ENCODE data around the gene HJV. TPM values are rescaled to one million over a fixed set of nuclear protein-coding genes. Genes with fewer than 3 reads are reported as not detected.

Gene HJV
- total and polyA plus RNA-seq, 2 of the 13 experiments (the other 11 are each of a cell fraction or from before 2014, with no cell fraction given) = 0.18 TPM; not detected in 1

DNA sequence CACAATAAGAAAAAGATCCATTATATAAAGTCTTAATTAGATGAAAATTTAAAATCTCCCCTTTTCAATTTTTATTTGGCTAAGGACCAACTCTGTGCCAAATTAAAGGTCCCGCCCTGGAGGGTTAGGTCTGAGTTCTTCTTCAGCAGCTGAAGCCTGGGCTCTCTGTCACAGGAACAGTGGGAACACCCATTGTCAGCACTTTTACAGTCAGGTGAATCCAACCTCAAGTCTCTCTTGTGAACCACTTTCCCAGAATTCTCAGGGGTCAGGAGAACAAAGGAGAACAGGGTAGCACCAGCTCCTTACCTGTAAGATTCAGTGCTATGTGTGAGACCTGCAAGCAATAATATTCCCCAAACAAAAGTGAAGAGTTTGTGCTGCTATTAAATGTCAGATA, 25.1 kb upstream of the HJV start:
- Histone ChIP-seq H3K79me2 (ENCODE audit: insufficient read depth, low read length) (no peaks in the 10 kb centered on the region), H3K9ac (ENCODE audit: insufficient read depth, low read depth, low read length) (no peak overlapping the region), H3K4me3 (replicated peaks in 1 of 3; ENCODE audit: insufficient read depth in 1 of 3, low read depth in 2 of 3, low read length in 3 of 3) (no peak overlapping the region), H2AFZ (ENCODE audit: low read length) (no peak overlapping the region), H3K27me3 (ENCODE audit: control insufficient read depth in 1 of 2, insufficient read depth in 2 of 2, low read length in 2 of 2) (no peaks in the 10 kb centered on the region), H3K9me3 (ENCODE audit: low read length) (no peaks in the 10 kb centered on the region), H3K27ac (ENCODE audit: extremely low read length, insufficient read depth, low read length) (peak overlapping the region; percentile 16), H4K20me1 (ENCODE audit: insufficient read depth, low read length) (no peaks in the 10 kb centered on the region), H3K4me1 (ENCODE audit: insufficient read depth, low read length) (peaks cover 84% of the 10 kb centered on the region), H3K36me3 (replicated peaks in 1 of 2; ENCODE audit: control insufficient read depth in 1 of 2, insufficient read depth in 2 of 2, low read length in 2 of 2) (no peaks in the 10 kb centered on the region), H3K4me2 (ENCODE audit: low read depth, low read length) (no peak overlapping the region)
- TF ChIP-seq MAFK (conservative IDR thresholded peaks at IDR 0.05 in 1 of 2, IDR thresholded peaks at IDR 0.05 in 1 of 2; ENCODE audit: low read length in 2 of 2) = peak; percentile 71 to 82
- TF ChIP-seq MAFF (IDR thresholded peaks at IDR 0.05; ENCODE audit: low read depth, low read length) = peak; percentile 75
- no peak for TF ChIP-seq ZNF30 (CRISPR knock-in tag; IDR thresholded peaks at IDR 0.05)
- in situ Hi-C loops (cut with HindIII; ENCODE audit: extremely low pct_ligation_motif_present, low pct_unique_long_range_greater_than_20kb) (no loop called here), intact Hi-C loops (cut with micrococcal nuclease; ENCODE audit: unreplicated experiment) (no loop called here)
- no TSS peak for BruUV-seq (replicated peaks)
- WGBS (ENCODE audit: low lambda C conversion rate) = 100% methylated on average over 1 of the region's 1 CpG
- no peak for FAIRE-seq
- ATAC-seq = no peak
- CTCF ChIA-PET (ENCODE audit: low intra/inter-chr PET ratio, low total read pairs) = no interaction called here
- POLR2A ChIA-PET = interaction anchor here (1.4 kb wide), 1 partner anchor 12 kb away, joined by 8 read pairs; no protein-coding TSS in a partner anchor
- DNase-seq (ENCODE audit: low spot score) = no peak

DNA sequence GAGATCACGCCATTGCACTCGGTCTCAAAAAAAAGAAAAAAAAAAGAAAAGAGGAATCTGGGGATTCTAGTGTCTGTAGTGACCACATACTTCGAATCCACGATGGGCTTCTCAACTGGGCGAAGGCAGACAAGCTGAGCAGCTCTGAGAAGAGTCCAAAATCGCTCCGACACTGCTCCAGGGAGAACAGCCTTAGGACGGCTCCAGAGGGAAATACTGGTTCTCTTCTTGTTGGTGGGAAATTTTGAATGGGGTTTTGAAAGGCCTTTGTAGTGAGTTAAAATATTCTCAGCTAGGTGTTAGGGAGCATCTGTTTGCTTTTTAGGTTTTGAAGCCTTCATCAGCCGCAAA, 18.3 kb upstream of the HJV start:
- Histone ChIP-seq H2AFZ (ENCODE audit: low read length) (no peak overlapping the region), H3K4me3 (replicated peaks in 1 of 3; ENCODE audit: insufficient read depth in 1 of 3, low read depth in 2 of 3, low read length in 3 of 3) (no peak overlapping the region), H3K4me2 (ENCODE audit: low read depth, low read length) (no peak overlapping the region), H3K9me3 (ENCODE audit: low read length) (no peaks in the 10 kb centered on the region), H3K9ac (ENCODE audit: insufficient read depth, low read depth, low read length) (no peak overlapping the region), H3K36me3 (replicated peaks in 1 of 2; ENCODE audit: control insufficient read depth in 1 of 2, insufficient read depth in 2 of 2, low read length in 2 of 2) (no peaks in the 10 kb centered on the region), H3K27ac (ENCODE audit: extremely low read length, insufficient read depth, low read length) (peak overlapping the region; percentile 24), H3K27me3 (ENCODE audit: control insufficient read depth in 1 of 2, insufficient read depth in 2 of 2, low read length in 2 of 2) (no peaks in the 10 kb centered on the region; a peak in 1 of 5 replicates), H4K20me1 (ENCODE audit: insufficient read depth, low read length) (no peaks in the 10 kb centered on the region), H3K4me1 (ENCODE audit: insufficient read depth, low read length) (peaks cover 46% of the 10 kb centered on the region), H3K79me2 (ENCODE audit: insufficient read depth, low read length) (no peaks in the 10 kb centered on the region)
- no peak for ATAC-seq
- intact Hi-C loops (cut with micrococcal nuclease; ENCODE audit: unreplicated experiment) (no loop called here), in situ Hi-C loops (cut with HindIII; ENCODE audit: extremely low pct_ligation_motif_present, low pct_unique_long_range_greater_than_20kb) (no loop called here)
- BruUV-seq (replicated peaks) = no TSS peak
- TF ChIP-seq ETV5 (CRISPR knock-in tag; IDR thresholded peaks at IDR 0.05; ENCODE audit: borderline replicate concordance) (no peak), ADNP (CRISPR knock-in tag; IDR thresholded peaks at IDR 0.05) (peak; percentile 6; the same call in 1 of the 2 replicates), MBNL3 (CRISPR knock-in tag; conservative IDR thresholded peaks at IDR 0.05) (no peak), DMAP1 (CRISPR knock-in tag; IDR thresholded peaks at IDR 0.05) (no peak)
- TF ChIP-seq, protein P1, sequence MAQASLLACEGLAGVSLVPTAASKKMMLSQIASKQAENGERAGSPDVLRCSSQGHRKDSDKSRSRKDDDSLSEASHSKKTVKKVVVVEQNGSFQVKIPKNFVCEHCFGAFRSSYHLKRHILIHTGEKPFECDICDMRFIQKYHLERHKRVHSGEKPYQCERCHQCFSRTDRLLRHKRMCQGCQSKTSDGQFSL (CRISPR knock-in tag; IDR thresholded peaks at IDR 0.05) = no peak
- DNase-seq (ENCODE audit: low spot score) = no peak
- no peak for FAIRE-seq
- ChIA-PET CTCF (ENCODE audit: low intra/inter-chr PET ratio, low total read pairs) (no interaction called here), POLR2A (interaction anchor here (1.4 to 9.1 kb wide), 2 partner anchors 11 to 759 kb away, joined by 5 to 297 read pairs; no protein-coding TSS in a partner anchor)
- WGBS (ENCODE audit: low lambda C conversion rate) = 91% methylated on average over 9 of the region's 9 CpGs
